Neuronal stem cell (in vitro differentiated cells): ENCODE measurements around the gene GALNT15.
A peak's percentile ranks its signal among the peaks of the same experiment; 100 is the strongest.

Source experiments
- DNase-seq: peaks from one replicate; pipeline ENCODE4 v3.0.0-alpha.2; 2013; ENCODE audit warnings: low spot score
- H2AFZ ChIP-seq: one replicate; pipeline ENCODE4 v1.6.1; 2013; ENCODE audit warnings: mild to moderate bottlenecking, low read length, inconsistent platforms
- H2AK5ac ChIP-seq: 2 replicates; pipeline ENCODE4 v1.6.1; 2013; ENCODE audit warnings: low read depth, mild to moderate bottlenecking, inconsistent platforms, low read length, moderate library complexity, mixed read lengths
- H2BK120ac ChIP-seq: 2 replicates; pipeline ENCODE4 v1.6.1; 2013; ENCODE audit warnings: low read depth, mild to moderate bottlenecking, inconsistent platforms, low read length, moderate library complexity, mixed read lengths
- H2BK12ac ChIP-seq: one replicate; pipeline ENCODE4 v1.6.1; 2013; ENCODE audit warnings: low read length, inconsistent platforms
- H2BK15ac ChIP-seq: 2 replicates; pipeline ENCODE4 v1.6.1; 2013; ENCODE audit warnings: mild to moderate bottlenecking, low read length, inconsistent platforms, mixed read lengths
- H2BK5ac ChIP-seq: one replicate; pipeline ENCODE4 v1.6.1; 2013; ENCODE audit warnings: inconsistent platforms, mild to moderate bottlenecking, low read length, moderate library complexity
- H3K14ac ChIP-seq: one replicate; pipeline ENCODE4 v1.6.1; 2013; ENCODE audit warnings: low read length, inconsistent platforms
- H3K18ac ChIP-seq: 2 replicates; pipeline ENCODE4 v1.6.1; 2013; ENCODE audit warnings: low read length, inconsistent platforms
- H3K23ac ChIP-seq: 2 replicates; pipeline ENCODE4 v1.6.1; 2013; ENCODE audit warnings: low read depth, mild to moderate bottlenecking, mixed read lengths, low read length, inconsistent platforms; ENCODE audit not compliant: poor library complexity
- H3K27ac ChIP-seq: replicated peaks from 3 replicates; pipeline ENCODE4 v1.5.1; 2013; ENCODE audit warnings: low read length, inconsistent platforms
- H3K27me3 ChIP-seq, 3 experiments: 2 replicates each; pipeline ENCODE4 v1.6.1; 2013; ENCODE audit warnings: low read length in 3 of 3, mild to moderate bottlenecking in 2 of 3, inconsistent platforms in 1 of 3, low read depth in 1 of 3, mixed read lengths in 1 of 3, moderate library complexity in 1 of 3; ENCODE audit not compliant: control insufficient read depth in 3 of 3, insufficient read depth in 3 of 3
- H3K36me3 ChIP-seq, 2 donors: replicated peaks in 1 of 2; 2 replicates each; pipeline ENCODE4 v1.6.1; 2013; ENCODE audit warnings: low read length in 2 of 2; ENCODE audit not compliant: control insufficient read depth in 2 of 2, insufficient read depth in 2 of 2
- H3K4ac ChIP-seq: 2 replicates; pipeline ENCODE4 v1.6.1; 2013; ENCODE audit warnings: inconsistent platforms, mild to moderate bottlenecking, low read length, moderate library complexity
- H3K4me1 ChIP-seq, 2 donors: 1 replicate in 1 of 2; 2 replicates in 1 of 2; pipeline ENCODE4 v1.6.1; 2013; ENCODE audit warnings: low read length in 2 of 2, low read depth in 1 of 2; ENCODE audit not compliant: control insufficient read depth in 2 of 2, insufficient read depth in 1 of 2
- H3K4me2 ChIP-seq: one replicate; pipeline ENCODE4 v1.6.1; 2013; ENCODE audit warnings: mild to moderate bottlenecking, low read length, inconsistent platforms; ENCODE audit not compliant: insufficient read depth, poor library complexity, severe bottlenecking
- H3K4me3 ChIP-seq, 2 donors: 2 replicates each; pipeline ENCODE4 v1.5.1; 2013; ENCODE audit warnings: low read length in 2 of 2, mild to moderate bottlenecking in 2 of 2, inconsistent platforms in 1 of 2, moderate library complexity in 1 of 2
- H3K79me1 ChIP-seq: one replicate; pipeline ENCODE4 v1.6.1; 2013; ENCODE audit warnings: low read depth, mild to moderate bottlenecking, inconsistent platforms, low read length, moderate library complexity
- H3K9ac ChIP-seq: one replicate; pipeline ENCODE4 v1.6.1; 2013; ENCODE audit warnings: mild to moderate bottlenecking, low read depth, low read length, inconsistent platforms; ENCODE audit not compliant: poor library complexity
- H3K9me3 ChIP-seq, 2 donors: replicated peaks in 1 of 2; 2 replicates each; pipeline versions ENCODE3 to v1.6.1; 2013; ENCODE audit warnings: low read length in 2 of 2, mild to moderate bottlenecking in 2 of 2, inconsistent platforms in 1 of 2, low read depth in 1 of 2, mixed read lengths in 1 of 2, moderate library complexity in 1 of 2; ENCODE audit not compliant: control insufficient read depth in 2 of 2, insufficient read depth in 1 of 2
- H4K8ac ChIP-seq: one replicate; pipeline ENCODE4 v1.6.1; 2013; ENCODE audit warnings: low read depth, mild to moderate bottlenecking, inconsistent platforms, low read length, moderate library complexity
- H4K91ac ChIP-seq: one replicate; pipeline ENCODE4 v1.6.1; 2013; ENCODE audit warnings: low read length, low read depth, mild to moderate bottlenecking, inconsistent platforms; ENCODE audit not compliant: poor library complexity
- whole genome bisulfite sequencing, 2 donors: extraction: QIAGEN DNeasy Blood & Tissue Kit; methylation state at CpG; one replicate each; pipeline ENCODE4 v1.1.7; 2013; ENCODE audit warnings: missing lambda C conversion rate in 2 of 2, mixed read lengths in 1 of 2; ENCODE audit not compliant: insufficient read length in 2 of 2, insufficient replicate concordance in 1 of 2; ENCODE audit errors: extremely low coverage in 2 of 2; 5-methylcytosine and 5-hydroxymethylcytosine counted together

The GALNT15 gene

DNA sequence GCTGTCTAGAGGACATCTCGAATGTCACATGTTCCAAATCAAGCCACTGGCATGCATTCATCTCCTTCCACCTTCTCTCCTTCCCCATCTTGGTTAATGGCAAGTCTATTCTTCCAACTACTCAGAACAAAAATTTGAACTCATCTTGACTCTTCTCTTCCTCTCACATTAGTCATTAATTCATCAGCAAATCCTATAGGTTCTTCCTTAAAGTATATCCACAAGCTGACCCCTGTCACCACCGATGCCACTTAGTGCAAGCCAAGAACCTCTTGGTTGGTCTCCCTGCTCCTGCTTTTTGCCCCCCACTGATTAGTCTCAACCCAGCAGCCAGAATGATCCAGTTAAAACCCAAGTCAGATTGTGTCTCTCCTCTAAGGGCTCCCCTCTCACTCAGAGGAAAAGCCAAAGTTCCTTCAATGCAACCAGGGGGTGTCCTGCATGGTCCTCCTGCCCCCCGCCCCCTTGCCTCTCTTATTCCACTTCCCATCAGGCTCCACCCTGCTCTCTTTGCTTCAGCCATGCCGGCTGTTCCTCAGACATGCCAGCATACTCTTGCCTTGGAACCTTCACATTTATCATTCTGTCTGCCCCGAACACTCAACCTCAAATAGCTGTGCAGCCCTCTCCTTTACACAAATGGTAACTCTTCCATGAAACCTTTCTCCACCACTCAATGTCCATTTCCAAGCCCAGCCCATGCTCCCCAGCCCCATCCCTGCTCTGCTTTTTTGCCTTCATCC is 1.0 kb upstream of the GALNT15 start:
- Histone ChIP-seq H3K9me3 (peaks cover 0 to 7% of the 10 kb centered on the region in 2 donors), H3K79me1 (no peaks in the 10 kb centered on the region), H4K91ac (no peak overlapping the region), H2AK5ac (no peak overlapping the region), H3K14ac (no peak overlapping the region), H3K4me1 (peaks cover 0 to 7% of the 10 kb centered on the region in 2 donors), H3K23ac (no peak overlapping the region), H2BK120ac (no peak overlapping the region), H3K4me2 (no peak overlapping the region), H3K18ac (no peak overlapping the region), H3K27ac (no peak overlapping the region), H2BK15ac (no peak overlapping the region), H3K4ac (no peak overlapping the region), H4K8ac (no peak overlapping the region), H2BK12ac (no peak overlapping the region), H3K4me3 (no peak overlapping the region), H2AFZ (no peak overlapping the region), H2BK5ac (no peak overlapping the region), H3K9ac (no peak overlapping the region), H3K27me3 (peaks cover 0 to 41% (median 3%) of the 10 kb centered on the region in 3 experiments), H3K36me3 (peaks cover 0 to 3% of the 10 kb centered on the region in 2 donors)
- no CpG with 5 or more reads among the region's 5 CpGs for WGBS, 2 donors
- no peak for DNase-seq

DNA sequence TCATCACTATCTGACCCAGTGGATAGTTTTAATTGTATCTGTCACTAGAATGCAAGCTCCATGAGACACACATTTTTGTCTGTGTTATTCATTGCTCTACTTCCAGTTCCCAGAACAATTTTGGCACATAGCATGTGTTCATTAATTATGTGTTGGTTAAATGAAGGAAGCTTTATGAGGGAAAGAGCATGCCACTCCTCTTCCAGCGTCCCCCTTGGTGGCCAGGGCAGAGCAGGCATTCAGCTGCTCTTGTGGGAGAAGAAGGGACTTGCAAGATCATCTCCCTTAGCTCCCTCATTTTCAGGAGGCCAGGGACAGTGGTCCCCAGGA is 489 bp upstream of the GALNT15 start:
- no peak overlapping the region for H4K8ac ChIP-seq
- no peak overlapping the region for H3K4ac ChIP-seq
- no peak overlapping the region for H3K14ac ChIP-seq
- H3K4me1 ChIP-seq, result peaks cover 0 to 7% of the 10 kb centered on the region in 2 donors
- H2BK5ac ChIP-seq, result no peak overlapping the region
- H3K4me2 ChIP-seq, result no peak overlapping the region
- WGBS, 2 donors, result no CpG with 5 or more reads among the region's 1 CpG
- no peak overlapping the region for H3K18ac ChIP-seq
- peaks cover 0 to 4% of the 10 kb centered on the region in 2 donors for H3K9me3 ChIP-seq
- H2AFZ ChIP-seq, result no peak overlapping the region
- no peak overlapping the region for H3K27ac ChIP-seq
- no peak overlapping the region for H2BK120ac ChIP-seq
- H3K36me3 ChIP-seq, result peaks cover 0 to 3% of the 10 kb centered on the region in 2 donors
- H3K4me3 ChIP-seq, result peak overlapping the region in 1 of 2 donors; percentile 12
- DNase-seq, result no peak
- H3K79me1 ChIP-seq, result no peaks in the 10 kb centered on the region
- H3K9ac ChIP-seq, result no peak overlapping the region
- H2BK12ac ChIP-seq, result no peak overlapping the region
- H4K91ac ChIP-seq, result no peak overlapping the region
- H3K23ac ChIP-seq, result no peak overlapping the region
- H2BK15ac ChIP-seq, result no peak overlapping the region
- H3K27me3 ChIP-seq, result peaks cover 0 to 41% (median 3%) of the 10 kb centered on the region in 3 experiments
- no peak overlapping the region for H2AK5ac ChIP-seq

DNA sequence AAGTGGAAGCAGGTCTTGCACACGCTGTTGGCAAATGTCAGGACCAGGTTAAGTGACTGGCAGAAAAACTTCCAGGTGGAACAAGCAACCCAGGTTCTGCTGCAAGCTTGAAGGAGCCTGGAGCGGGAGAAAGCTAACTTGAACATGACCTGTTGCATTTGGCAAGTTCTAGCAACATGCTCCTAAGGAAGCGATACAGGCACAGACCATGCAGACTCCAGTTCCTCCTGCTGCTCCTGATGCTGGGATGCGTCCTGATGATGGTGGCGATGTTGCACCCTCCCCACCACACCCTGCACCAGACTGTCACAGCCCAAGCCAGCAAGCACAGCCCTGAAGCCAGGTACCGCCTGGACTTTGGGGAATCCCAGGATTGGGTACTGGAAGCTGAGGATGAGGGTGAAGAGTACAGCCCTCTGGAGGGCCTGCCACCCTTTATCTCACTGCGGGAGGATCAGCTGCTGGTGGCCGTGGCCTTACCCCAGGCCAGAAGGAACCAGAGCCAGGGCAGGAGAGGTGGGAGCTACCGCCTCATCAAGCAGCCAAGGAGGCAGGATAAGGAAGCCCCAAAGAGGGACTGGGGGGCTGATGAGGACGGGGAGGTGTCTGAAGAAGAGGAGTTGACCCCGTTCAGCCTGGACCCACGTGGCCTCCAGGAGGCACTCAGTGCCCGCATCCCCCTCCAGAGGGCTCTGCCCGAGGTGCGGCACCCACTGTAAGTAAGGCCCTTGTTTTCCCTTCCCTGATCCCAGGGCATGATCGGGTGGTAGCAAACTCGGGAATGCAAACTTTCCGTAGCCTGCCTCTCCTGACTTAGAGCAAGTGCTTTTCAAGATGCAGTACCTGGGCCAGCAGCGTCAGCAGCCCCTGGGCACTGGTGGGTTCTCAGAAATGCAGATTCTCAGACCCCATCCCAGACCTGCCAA is 759 bp downstream of the GALNT15 start:
- H2AK5ac ChIP-seq, result no peak overlapping the region
- H3K14ac ChIP-seq, result no peak overlapping the region
- no peak overlapping the region for H3K23ac ChIP-seq
- no peak overlapping the region for H2BK12ac ChIP-seq
- no peak overlapping the region for H3K4ac ChIP-seq
- H3K36me3 ChIP-seq, result peaks cover 0 to 3% of the 10 kb centered on the region in 2 donors
- peaks cover 0 to 7% of the 10 kb centered on the region in 2 donors for H3K4me1 ChIP-seq
- no CpG with 5 or more reads among the region's 19 CpGs for WGBS, 2 donors
- no peak overlapping the region for H2BK120ac ChIP-seq
- H3K27me3 ChIP-seq, result peaks cover 0 to 41% (median 3%) of the 10 kb centered on the region in 3 experiments
- peaks cover 0 to 4% of the 10 kb centered on the region in 2 donors for H3K9me3 ChIP-seq
- peak overlapping the region; percentile 29 for H3K18ac ChIP-seq
- peak overlapping the region; percentile 4 for H2BK5ac ChIP-seq
- DNase-seq, result no peak
- no peak overlapping the region for H3K4me3 ChIP-seq
- no peak overlapping the region for H3K4me2 ChIP-seq
- no peaks in the 10 kb centered on the region for H3K79me1 ChIP-seq
- H2BK15ac ChIP-seq, result no peak overlapping the region
- H3K9ac ChIP-seq, result no peak overlapping the region
- no peak overlapping the region for H2AFZ ChIP-seq
- H4K91ac ChIP-seq, result no peak overlapping the region
- H3K27ac ChIP-seq, result no peak overlapping the region
- no peak overlapping the region for H4K8ac ChIP-seq
